ENCODE data around the gene SCMH1. TPM values are rescaled to one million over a fixed set of nuclear protein-coding genes. Genes with fewer than 3 reads are reported as not detected.
A peak's percentile ranks its signal among the peaks of the same experiment; 100 is the strongest.
"Not testable (repeated sequence)": the region's sequence is repeated elsewhere in the genome, so short reads cannot be mapped to it uniquely, and the experiment has no call there.

The SCMH1 gene
- total RNA-seq, 4 donors from 2014 or later: 27.6 to 105 (median 48.5) TPM

GRCh38 chr1:41135196-41135947 is 106.7 kb downstream of the SCMH1 start:
- Histone ChIP-seq H3K36me3 (no peaks in the 10 kb centered on the region), H3K27ac (no peak overlapping the region), H3K27me3 (no peaks in the 10 kb centered on the region), H3K4me1 (no peaks in the 10 kb centered on the region), H3K4me3 (no peak overlapping the region), H3K9me3 (peaks cover 0 to 2% of the 10 kb centered on the region in 2 donors)
- DNase-seq: no peak
- intact Hi-C loops (cut with DNase I; ENCODE audit: low total_unique reads): no loop called here
- no peak for TF ChIP-seq CTCF (IDR thresholded peaks at IDR 0.05)

- H3K4me3 ChIP-seq; DNase-seq; H3K4me1 ChIP-seq; H3K9me3 ChIP-seq; H3K27ac ChIP-seq; intact Hi-C loops (cut with DNase I; ENCODE audit: low total_unique reads); H3K36me3 ChIP-seq; H3K27me3 ChIP-seq: not testable (repeated sequence)
Observed at GRCh38 chr1:41134325-41134724, 107.8 kb downstream of the SCMH1 start.

- no peak for DNase-seq
- intact Hi-C loops (cut with DNase I; ENCODE audit: low total_unique reads): no loop called here
Observed at GRCh38 chr1:41122851-41123518, 119.1 kb downstream of the SCMH1 start.

GRCh38 chr1:41122148-41122547 is 120.0 kb downstream of the SCMH1 start:
- DNase-seq: no peak
- H3K36me3 ChIP-seq: no peaks in the 10 kb centered on the region
- H3K9me3 ChIP-seq: no peaks in the 10 kb centered on the region
- TF ChIP-seq CTCF (IDR thresholded peaks at IDR 0.05) (no peak), POLR2A (IDR thresholded peaks at IDR 0.05) (no peak)
- H3K27ac ChIP-seq: no peak overlapping the region
- no peaks in the 10 kb centered on the region for H3K27me3 ChIP-seq
- H3K4me1 ChIP-seq: no peaks in the 10 kb centered on the region
- intact Hi-C loops (cut with DNase I; ENCODE audit: low total_unique reads): no loop called here
- no peak overlapping the region for H3K4me3 ChIP-seq

More at GRCh38 chr1:41122851-41123518, 119.1 kb downstream of the SCMH1 start:
- TF ChIP-seq POLR2A (IDR thresholded peaks at IDR 0.05) (no peak), CTCF (IDR thresholded peaks at IDR 0.05) (peak in 3 of 4 experiments; percentile 24 to 31 (median 31))
- H3K36me3 ChIP-seq: no peaks in the 10 kb centered on the region
- H3K27ac ChIP-seq: peak overlapping the region; percentile 7 to 48
- no peaks in the 10 kb centered on the region for H3K27me3 ChIP-seq
- H3K9me3 ChIP-seq: no peaks in the 10 kb centered on the region
- no peak overlapping the region for H3K4me3 ChIP-seq
- H3K4me1 ChIP-seq: no peaks in the 10 kb centered on the region

GRCh38 chr1:41118645-41119044 is 123.5 kb downstream of the SCMH1 start:
- Histone ChIP-seq H3K4me3 (no peak overlapping the region), H3K4me1 (no peaks in the 10 kb centered on the region), H3K27me3 (no peaks in the 10 kb centered on the region), H3K36me3 (no peaks in the 10 kb centered on the region), H3K9me3 (no peaks in the 10 kb centered on the region), H3K27ac (no peak overlapping the region)
- DNase-seq: no peak
- intact Hi-C loops (cut with DNase I; ENCODE audit: low total_unique reads): no loop called here
- TF ChIP-seq POLR2A (IDR thresholded peaks at IDR 0.05): no peak
- no peak for TF ChIP-seq CTCF (IDR thresholded peaks at IDR 0.05)

GRCh38 chr1:41117241-41117640 is 124.9 kb downstream of the SCMH1 start:
- H3K27ac ChIP-seq; DNase-seq; H3K9me3 ChIP-seq; intact Hi-C loops (cut with DNase I; ENCODE audit: low total_unique reads); H3K27me3 ChIP-seq; H3K4me1 ChIP-seq; H3K4me3 ChIP-seq; H3K36me3 ChIP-seq: not testable (repeated sequence)

Measured in uterus (tissue), 4 donors.